Parathyroid adenoma (tissue), 2 donors: ENCODE data around the gene KLHL30.

ENCODE experiments used
- H2AFZ ChIP-seq: fragments of 300-600 bp; sonication (generic); one replicate; pipeline ENCODE4 v1.7.0; 2017; ENCODE audit warnings: antibody characterized with exemption, mild to moderate bottlenecking
- H3K27ac ChIP-seq: fragments of 300-600 bp; sonication (generic); one replicate; pipeline ENCODE4 v1.7.0; 2017
- H3K27me3 ChIP-seq: fragments of 300-600 bp; sonication (generic); one replicate; pipeline ENCODE4 v1.7.0; 2017; ENCODE audit warnings: low read length; ENCODE audit not compliant: control insufficient read depth, insufficient read depth
- H3K36me3 ChIP-seq: fragments of 300-600 bp; sonication (generic); one replicate; pipeline ENCODE4 v1.7.0; 2017; ENCODE audit warnings: low read length; ENCODE audit not compliant: control insufficient read depth, insufficient read depth
- H3K4me1 ChIP-seq: fragments of 300-600 bp; sonication (generic); one replicate; pipeline ENCODE4 v1.7.0; 2017; ENCODE audit warnings: control low read depth
- H3K4me2 ChIP-seq: fragments of 300-600 bp; sonication (generic); one replicate; pipeline ENCODE4 v1.7.0; 2017; ENCODE audit warnings: low read length
- H3K4me3 ChIP-seq: fragments of 300-600 bp; sonication (generic); one replicate; pipeline ENCODE4 v1.7.0; 2017; ENCODE audit warnings: low read depth, low read length
- H3K79me2 ChIP-seq: fragments of 300-600 bp; sonication (generic); one replicate; pipeline ENCODE4 v1.7.0; 2017; ENCODE audit warnings: control low read depth
- H3K9ac ChIP-seq: fragments of 300-600 bp; sonication (generic); one replicate; pipeline ENCODE4 v1.7.0; 2017; ENCODE audit warnings: mild to moderate bottlenecking
- H3K9me3 ChIP-seq: fragments of 300-600 bp; sonication (generic); one replicate; pipeline ENCODE4 v1.7.0; 2017; ENCODE audit warnings: low read length; ENCODE audit not compliant: control insufficient read depth
- TF ChIP-seq, protein P1 (sequence below): fragments of 300-600 bp; sonication (generic); IDR thresholded peaks from one replicate; pipeline ENCODE4 v1.7.0; 2017; ENCODE audit warnings: antibody characterized with exemption, mild to moderate bottlenecking
- donor health status: primary hyperparathyroidism.

Gene KLHL30

DNA sequence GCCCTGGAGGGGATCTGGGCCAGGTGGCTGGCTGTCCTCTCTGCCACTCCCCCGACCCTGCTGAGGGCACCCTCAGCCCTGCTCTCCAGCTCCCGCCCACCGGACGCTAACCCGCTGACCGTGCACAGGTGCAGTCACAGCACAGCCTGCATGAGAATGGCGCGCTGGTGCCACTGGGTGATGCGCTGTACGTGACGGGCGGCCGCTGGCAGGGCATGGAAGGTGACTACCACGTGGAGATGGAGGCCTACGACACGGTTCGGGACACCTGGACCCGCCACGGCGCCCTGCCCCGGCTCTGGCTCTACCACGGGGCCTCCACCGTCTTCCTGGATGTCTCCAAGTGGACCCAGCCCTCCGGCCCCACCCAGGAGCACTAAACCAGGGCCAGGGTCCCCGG lies 12.2 kb downstream of the KLHL30 start:
- Histone ChIP-seq H3K4me3 (no peak overlapping the region), H3K4me1 (no peaks in the 10 kb centered on the region), H3K79me2 (no peaks in the 10 kb centered on the region), H3K9ac (no peak overlapping the region), H3K27ac (no peak overlapping the region), H3K36me3 (no peaks in the 10 kb centered on the region), H3K9me3 (no peaks in the 10 kb centered on the region), H3K4me2 (no peak overlapping the region), H3K27me3 (no peaks in the 10 kb centered on the region), H2AFZ (no peak overlapping the region)
- TF ChIP-seq, protein P1, sequence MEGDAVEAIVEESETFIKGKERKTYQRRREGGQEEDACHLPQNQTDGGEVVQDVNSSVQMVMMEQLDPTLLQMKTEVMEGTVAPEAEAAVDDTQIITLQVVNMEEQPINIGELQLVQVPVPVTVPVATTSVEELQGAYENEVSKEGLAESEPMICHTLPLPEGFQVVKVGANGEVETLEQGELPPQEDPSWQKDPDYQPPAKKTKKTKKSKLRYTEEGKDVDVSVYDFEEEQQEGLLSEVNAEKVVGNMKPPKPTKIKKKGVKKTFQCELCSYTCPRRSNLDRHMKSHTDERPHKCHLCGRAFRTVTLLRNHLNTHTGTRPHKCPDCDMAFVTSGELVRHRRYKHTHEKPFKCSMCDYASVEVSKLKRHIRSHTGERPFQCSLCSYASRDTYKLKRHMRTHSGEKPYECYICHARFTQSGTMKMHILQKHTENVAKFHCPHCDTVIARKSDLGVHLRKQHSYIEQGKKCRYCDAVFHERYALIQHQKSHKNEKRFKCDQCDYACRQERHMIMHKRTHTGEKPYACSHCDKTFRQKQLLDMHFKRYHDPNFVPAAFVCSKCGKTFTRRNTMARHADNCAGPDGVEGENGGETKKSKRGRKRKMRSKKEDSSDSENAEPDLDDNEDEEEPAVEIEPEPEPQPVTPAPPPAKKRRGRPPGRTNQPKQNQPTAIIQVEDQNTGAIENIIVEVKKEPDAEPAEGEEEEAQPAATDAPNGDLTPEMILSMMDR = no peak

DNA sequence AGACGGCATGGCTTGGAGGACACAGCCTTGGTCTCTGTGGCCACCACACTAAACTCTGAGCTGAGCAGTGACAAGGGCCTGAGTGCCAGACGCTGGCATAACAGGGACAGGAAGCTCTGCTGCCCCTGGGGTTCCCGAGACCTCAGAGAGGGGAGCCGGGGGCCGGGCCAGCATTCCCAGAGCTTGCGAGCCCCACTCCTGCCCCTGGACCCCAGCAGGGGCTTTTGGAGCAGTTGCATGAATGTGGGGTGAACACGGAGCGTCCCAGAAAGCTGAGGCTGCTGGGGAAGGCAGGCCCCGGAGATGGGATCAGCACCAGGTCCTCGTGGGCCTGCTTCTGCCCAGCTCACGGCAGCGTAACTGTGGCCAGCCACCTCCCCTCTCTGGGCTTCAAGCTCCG lies 12.7 kb downstream of the KLHL30 start:
- no peak overlapping the region for H3K9ac ChIP-seq
- H3K36me3 ChIP-seq = no peaks in the 10 kb centered on the region
- no peaks in the 10 kb centered on the region for H3K4me1 ChIP-seq
- H3K27ac ChIP-seq = no peak overlapping the region
- no peak overlapping the region for H2AFZ ChIP-seq
- H3K4me3 ChIP-seq = no peak overlapping the region
- no peaks in the 10 kb centered on the region for H3K27me3 ChIP-seq
- H3K79me2 ChIP-seq = no peaks in the 10 kb centered on the region
- TF ChIP-seq, protein P1 = no peak
- H3K4me2 ChIP-seq = no peak overlapping the region
- H3K9me3 ChIP-seq = no peaks in the 10 kb centered on the region

DNA sequence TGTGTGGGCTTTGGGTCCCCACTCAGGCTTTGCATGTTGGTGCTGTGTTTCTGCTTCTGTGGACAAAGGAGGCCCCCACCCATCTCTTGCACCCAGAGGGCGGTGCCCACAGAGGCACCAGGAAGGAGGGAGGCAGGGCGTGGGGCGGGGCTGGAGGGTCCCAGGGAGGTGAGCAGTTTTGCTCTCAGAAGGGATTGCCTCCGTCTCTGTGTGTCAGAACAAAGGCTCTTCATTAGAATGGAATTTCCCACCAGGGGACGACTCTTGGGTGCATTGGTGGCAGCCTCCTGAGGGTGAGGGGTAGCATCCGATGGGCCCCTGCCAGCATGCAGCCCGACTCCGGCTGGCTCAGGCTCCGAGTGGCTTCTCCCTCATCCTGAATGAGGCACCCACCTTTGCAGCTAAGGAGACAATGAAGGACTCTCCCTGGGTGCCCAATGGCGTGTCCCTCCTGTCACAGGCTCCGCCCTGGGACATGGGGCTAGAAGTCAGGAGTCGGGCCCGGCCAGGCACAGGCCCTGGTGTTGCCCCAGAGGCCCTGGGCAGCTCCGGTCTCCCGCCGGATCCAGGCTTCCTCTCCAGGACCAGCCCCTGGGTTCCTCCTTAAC lies 13.3 kb downstream of the KLHL30 start:
- Histone ChIP-seq H3K27me3 (no peaks in the 10 kb centered on the region), H2AFZ (no peak overlapping the region), H3K79me2 (no peaks in the 10 kb centered on the region), H3K36me3 (no peaks in the 10 kb centered on the region), H3K27ac (no peak overlapping the region), H3K4me1 (no peaks in the 10 kb centered on the region), H3K9ac (no peak overlapping the region), H3K9me3 (no peaks in the 10 kb centered on the region), H3K4me3 (no peak overlapping the region), H3K4me2 (no peak overlapping the region)
- TF ChIP-seq, protein P1 = no peak

DNA sequence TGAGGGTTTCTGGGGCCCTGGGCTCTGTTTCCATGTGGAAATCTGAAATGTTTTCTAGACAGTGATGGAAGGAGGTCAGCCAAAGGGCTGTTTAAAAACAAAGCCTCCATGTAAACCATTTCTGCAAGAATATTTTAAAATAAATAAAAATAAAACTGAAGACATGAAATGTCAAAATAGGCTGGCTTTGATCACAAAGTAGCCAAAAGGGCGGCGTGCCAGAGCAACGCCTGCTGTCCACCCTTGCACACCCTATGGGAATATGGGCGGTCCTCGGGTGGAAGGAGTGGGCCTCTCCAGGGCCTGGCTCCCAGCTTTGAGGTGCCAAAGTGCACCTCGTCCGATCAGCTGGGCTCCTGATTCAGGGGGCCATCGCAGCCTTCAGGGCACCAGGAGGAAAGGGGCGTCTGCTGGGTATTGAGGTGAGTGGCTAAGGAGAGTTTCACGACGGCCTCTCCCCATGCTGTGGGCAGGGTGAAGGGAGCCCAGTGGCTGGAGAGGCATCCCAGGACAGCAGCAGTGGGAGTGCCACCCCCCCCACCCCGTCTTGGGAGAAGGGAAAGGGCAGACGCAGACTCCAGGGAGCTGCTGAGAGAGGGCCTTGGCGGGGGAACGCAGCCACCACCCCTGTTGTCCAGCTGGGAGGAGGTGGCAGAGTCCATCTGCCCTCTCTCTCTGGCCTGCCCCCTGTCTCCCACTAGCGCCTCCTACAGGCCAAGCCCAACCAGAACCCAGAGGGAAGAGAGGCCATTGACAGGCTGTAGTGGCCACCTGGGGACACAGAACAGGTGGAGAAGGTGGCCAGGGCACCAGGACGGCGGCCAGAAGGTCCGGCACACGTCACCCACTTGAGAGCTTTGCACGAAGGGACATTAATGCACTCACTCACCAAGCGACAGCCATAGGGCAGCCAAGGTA lies 14.6 kb downstream of the KLHL30 start:
- H3K4me1 ChIP-seq = no peaks in the 10 kb centered on the region
- no peak overlapping the region for H3K9ac ChIP-seq
- H3K27ac ChIP-seq = no peak overlapping the region
- H3K4me3 ChIP-seq = no peak overlapping the region
- TF ChIP-seq, protein P1 = no peak
- no peaks in the 10 kb centered on the region for H3K27me3 ChIP-seq
- H3K36me3 ChIP-seq = no peaks in the 10 kb centered on the region
- H3K9me3 ChIP-seq = no peaks in the 10 kb centered on the region
- no peak overlapping the region for H2AFZ ChIP-seq
- no peaks in the 10 kb centered on the region for H3K79me2 ChIP-seq
- no peak overlapping the region for H3K4me2 ChIP-seq
